OCI-LY7 (cell line): ENCODE data around the gene CDC14B.

Source experiments
- CTCF ChIP-seq: fragments of 200-600 bp; sonication (generic); conservative IDR thresholded peaks from 2 replicates; pipeline ENCODE4 v1.5.1; 2014; ENCODE audit warnings: mild to moderate bottlenecking, antibody characterized with exemption, low read length, moderate library complexity, mixed read lengths
- EZH2phosphoT487 ChIP-seq: fragments of 200-600 bp; sonication (generic); IDR thresholded peaks from 2 replicates; pipeline ENCODE4 v1.6.1; 2018; ENCODE audit warnings: low read depth, borderline replicate concordance, mild to moderate bottlenecking, mixed run types, antibody characterized with exemption, low read length, moderate library complexity, mixed read lengths

- TF ChIP-seq CTCF (no peak), EZH2phosphoT487 (no peak)
Observed at GRCh38 chr9:96654450-96655197, 35.0 kb upstream of the CDC14B start.
